ENCODE measurements around the gene SUPT3H. TPM values are rescaled to one million over a fixed set of nuclear protein-coding genes. Genes with fewer than 3 reads are reported as not detected.

Gene SUPT3H
- total RNA-seq, 3 donors from 2014 or later (not counting 1 experiment from before 2014, with no cell fraction given) = 7.3 to 10.9 (median 9.9) TPM

- H3K9me3 ChIP-seq (ENCODE audit: control insufficient read depth, insufficient read depth, low read length) = no peaks in the 10 kb centered on the region
- peaks cover 4% of the 10 kb centered on the region for H3K36me3 ChIP-seq (ENCODE audit: control insufficient read depth, insufficient read depth, low read length)
- ATAC-seq = no peak
- H3K4me3 ChIP-seq (ENCODE audit: low read length) = no peak overlapping the region
- no peaks in the 10 kb centered on the region for H3K27me3 ChIP-seq (ENCODE audit: control insufficient read depth, insufficient read depth, low read length)
- no peaks in the 10 kb centered on the region for H3K36me3 Mint-ChIP-seq
- no peak overlapping the region for H3K27ac Mint-ChIP-seq
- H3K27me3 Mint-ChIP-seq (ENCODE audit: low read depth in 2 of 2) = no peaks in the 10 kb centered on the region
- intact Hi-C loops (cut with micrococcal nuclease) = no loop called here
- peaks cover 6% of the 10 kb centered on the region for H3K4me1 ChIP-seq (ENCODE audit: control insufficient read depth, insufficient read depth, low read length)
- H3K4me3 Mint-ChIP-seq = no peak overlapping the region
- no peaks in the 10 kb centered on the region for H3K9me3 Mint-ChIP-seq
- peaks cover 25 to 26% of the 10 kb centered on the region in 2 donors for H3K4me1 Mint-ChIP-seq
- 90% methylated on average over 5 of the region's 6 CpGs for WGBS (ENCODE audit: insufficient coverage)
- H3K27ac ChIP-seq (ENCODE audit: low read length) = no peak overlapping the region
- no peak for TF ChIP-seq CTCF (IDR thresholded peaks at IDR 0.05)
- no peak for DNase-seq
Observed at GRCh38 chr6:44826025-44826676, 551.6 kb downstream of the SUPT3H start.

GRCh38 chr6:44825273-44825672 lies 552.5 kb downstream of the SUPT3H start:
- H3K27me3 Mint-ChIP-seq (ENCODE audit: low read depth in 2 of 2) = no peaks in the 10 kb centered on the region
- H3K4me3 Mint-ChIP-seq = no peak overlapping the region
- Histone ChIP-seq H3K27ac (ENCODE audit: low read length) (no peak overlapping the region), H3K9me3 (ENCODE audit: control insufficient read depth, insufficient read depth, low read length) (no peaks in the 10 kb centered on the region), H3K36me3 (ENCODE audit: control insufficient read depth, insufficient read depth, low read length) (peaks cover 4% of the 10 kb centered on the region), H3K4me1 (ENCODE audit: control insufficient read depth, insufficient read depth, low read length) (peaks cover 6% of the 10 kb centered on the region), H3K4me3 (ENCODE audit: low read length) (no peak overlapping the region), H3K27me3 (ENCODE audit: control insufficient read depth, insufficient read depth, low read length) (no peaks in the 10 kb centered on the region)
- intact Hi-C loops (cut with micrococcal nuclease) = no loop called here
- ATAC-seq = no peak
- no peaks in the 10 kb centered on the region for H3K9me3 Mint-ChIP-seq
- no peaks in the 10 kb centered on the region for H3K36me3 Mint-ChIP-seq
- no peak overlapping the region for H3K27ac Mint-ChIP-seq
- WGBS (ENCODE audit: insufficient coverage) = 100% methylated on average over 1 of the region's 2 CpGs
- DNase-seq = no peak
- H3K4me1 Mint-ChIP-seq = peaks cover 22% of the 10 kb centered on the region in 2 donors
- no peak for TF ChIP-seq CTCF (IDR thresholded peaks at IDR 0.05)

GRCh38 chr6:44824567-44824966 lies 553.2 kb downstream of the SUPT3H start:
- no peak overlapping the region for H3K27ac Mint-ChIP-seq
- peaks cover 4% of the 10 kb centered on the region for H3K36me3 ChIP-seq (ENCODE audit: control insufficient read depth, insufficient read depth, low read length)
- intact Hi-C loops (cut with micrococcal nuclease) = no loop called here
- H3K4me3 Mint-ChIP-seq = no peak overlapping the region
- no peaks in the 10 kb centered on the region for H3K27me3 ChIP-seq (ENCODE audit: control insufficient read depth, insufficient read depth, low read length)
- no peaks in the 10 kb centered on the region for H3K27me3 Mint-ChIP-seq (ENCODE audit: low read depth in 2 of 2)
- no peak overlapping the region for H3K4me3 ChIP-seq (ENCODE audit: low read length)
- no peak overlapping the region for H3K27ac ChIP-seq (ENCODE audit: low read length)
- peaks cover 15% of the 10 kb centered on the region in 2 donors for H3K4me1 Mint-ChIP-seq
- no peaks in the 10 kb centered on the region for H3K9me3 ChIP-seq (ENCODE audit: control insufficient read depth, insufficient read depth, low read length)
- TF ChIP-seq CTCF (IDR thresholded peaks at IDR 0.05) = no peak
- no peaks in the 10 kb centered on the region for H3K9me3 Mint-ChIP-seq
- peaks cover 4% of the 10 kb centered on the region for H3K4me1 ChIP-seq (ENCODE audit: control insufficient read depth, insufficient read depth, low read length)
- ATAC-seq (no peak), DNase-seq (no peak)
- H3K36me3 Mint-ChIP-seq = no peaks in the 10 kb centered on the region

- Histone ChIP-seq H3K9me3 (ENCODE audit: control insufficient read depth, insufficient read depth, low read length) (no peaks in the 10 kb centered on the region), H3K4me3 (ENCODE audit: low read length) (no peak overlapping the region), H3K36me3 (ENCODE audit: control insufficient read depth, insufficient read depth, low read length) (peaks cover 2% of the 10 kb centered on the region), H3K27ac (ENCODE audit: low read length) (no peak overlapping the region), H3K4me1 (ENCODE audit: control insufficient read depth, insufficient read depth, low read length) (no peaks in the 10 kb centered on the region), H3K27me3 (ENCODE audit: control insufficient read depth, insufficient read depth, low read length) (no peaks in the 10 kb centered on the region)
- intact Hi-C loops (cut with micrococcal nuclease) = no loop called here
- H3K4me1 Mint-ChIP-seq = peaks cover 5 to 6% of the 10 kb centered on the region in 2 donors
- DNase-seq (no peak), ATAC-seq (no peak)
- H3K27ac Mint-ChIP-seq = no peak overlapping the region
- no peaks in the 10 kb centered on the region for H3K36me3 Mint-ChIP-seq
- 99% methylated on average over 3 of the region's 3 CpGs for WGBS (ENCODE audit: insufficient coverage)
- no peaks in the 10 kb centered on the region for H3K9me3 Mint-ChIP-seq
- no peak for TF ChIP-seq CTCF (IDR thresholded peaks at IDR 0.05)
- no peaks in the 10 kb centered on the region for H3K27me3 Mint-ChIP-seq (ENCODE audit: low read depth in 2 of 2)
- H3K4me3 Mint-ChIP-seq = no peak overlapping the region
Observed at GRCh38 chr6:44820759-44821158, 557.0 kb downstream of the SUPT3H start.
